Kidney glomerular epithelial cell (primary cell): ENCODE results near the gene ZNF597.

Experiments
- DNase-seq: peaks from one replicate; lab custom pipeline; 2025; lab: John Stamatoyannopoulos, UW

ZNF597 gene

GRCh38 chr16:3443108-3444031, at the start of gene ZNF597, which contains the start of gene NAA60:
Gene ZNF597 (minus strand): TSS chr16:3443504. CDS start chr16:3443153, 351 bp downstream.
Gene NAA60 (plus strand): TSS chr16:3443680. CDS start chr16:3476228, 32,548 bp downstream.
- peak; percentile 72 for DNase-seq

DNA sequence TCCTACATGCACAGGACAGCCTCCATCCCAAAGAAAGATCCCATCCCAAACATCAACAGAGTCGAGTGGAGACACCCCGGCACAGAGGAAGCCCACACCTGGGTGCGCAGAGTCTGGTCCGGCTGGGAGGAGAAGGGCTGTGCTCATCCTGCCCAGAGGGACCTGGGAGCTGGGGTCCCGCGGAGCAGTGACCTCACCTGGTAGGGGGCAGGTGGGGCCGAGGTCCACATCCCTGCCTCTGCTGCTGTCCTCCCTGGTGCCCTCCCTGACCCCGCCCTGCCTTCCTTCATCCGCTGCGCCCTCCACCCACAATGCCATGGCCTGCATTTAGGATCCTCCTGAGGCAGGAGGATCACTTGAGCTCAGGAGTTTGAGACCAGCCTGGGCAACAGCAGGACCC, 49.1 kb upstream of the ZNF597 start:
- no peak for DNase-seq

DNA sequence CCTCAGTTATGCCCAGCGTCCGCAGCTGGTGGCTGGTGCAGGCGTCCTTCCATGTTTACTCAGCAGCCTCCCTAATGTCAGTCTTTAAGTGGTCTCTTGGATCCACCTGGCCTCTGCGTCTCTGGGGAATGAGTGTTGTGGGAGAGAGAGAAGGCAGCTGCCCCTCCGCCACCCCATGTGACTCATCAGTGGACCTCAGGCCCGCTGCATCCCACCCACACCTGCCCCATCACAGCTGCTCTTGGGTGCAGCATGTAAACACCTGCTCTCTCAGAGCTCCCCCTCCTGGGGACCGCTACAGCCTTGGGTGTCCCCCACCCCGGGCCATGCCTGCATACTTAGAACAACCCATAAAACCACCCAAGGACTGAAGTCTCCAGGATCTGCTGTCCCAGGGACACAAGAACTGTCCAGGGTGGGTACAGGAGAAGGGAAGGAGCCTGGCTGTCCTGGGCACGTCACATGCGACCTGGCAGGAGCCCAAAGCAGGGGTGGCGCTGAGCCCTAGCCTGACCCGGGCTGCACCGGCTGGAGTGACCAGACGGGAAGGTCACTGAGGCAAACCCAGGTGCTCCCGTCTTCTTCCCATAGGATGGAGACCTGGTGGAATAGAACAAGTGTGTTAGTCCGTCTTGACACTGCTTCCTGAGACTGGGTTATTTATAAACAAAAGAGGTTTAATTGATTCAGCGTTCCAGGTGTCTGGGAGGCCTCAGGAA, 47.8 kb upstream of the ZNF597 start:
- DNase-seq = no peak

DNA sequence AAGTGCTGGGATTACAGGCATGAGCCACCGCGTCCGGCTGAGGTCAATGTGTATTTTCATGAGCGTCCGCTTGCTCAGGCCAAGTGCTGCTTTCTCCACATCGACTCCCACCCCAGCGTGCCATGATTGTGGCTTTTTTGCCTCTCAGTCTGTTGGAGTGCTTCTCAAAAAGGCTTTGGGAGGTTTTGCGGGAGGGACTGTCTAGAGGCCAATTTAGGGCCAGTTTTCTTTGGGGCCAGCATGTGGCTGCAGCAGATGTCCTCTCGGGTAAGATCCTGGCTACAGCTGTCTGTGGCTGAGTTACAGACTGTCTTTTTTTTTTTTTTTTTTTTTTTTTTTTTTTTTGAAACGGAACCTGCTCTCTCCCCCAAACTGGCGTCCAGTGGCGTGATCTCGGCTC, 45.5 kb upstream of the ZNF597 start:
- DNase-seq = no peak

- no peak for DNase-seq
These were observed 44.5 kb upstream of the ZNF597 start for GRCh38 chr16:3487521-3488410.

GRCh38 chr16:3486506-3487215, 43.4 kb upstream of the ZNF597 start:
- no peak for DNase-seq

DNA sequence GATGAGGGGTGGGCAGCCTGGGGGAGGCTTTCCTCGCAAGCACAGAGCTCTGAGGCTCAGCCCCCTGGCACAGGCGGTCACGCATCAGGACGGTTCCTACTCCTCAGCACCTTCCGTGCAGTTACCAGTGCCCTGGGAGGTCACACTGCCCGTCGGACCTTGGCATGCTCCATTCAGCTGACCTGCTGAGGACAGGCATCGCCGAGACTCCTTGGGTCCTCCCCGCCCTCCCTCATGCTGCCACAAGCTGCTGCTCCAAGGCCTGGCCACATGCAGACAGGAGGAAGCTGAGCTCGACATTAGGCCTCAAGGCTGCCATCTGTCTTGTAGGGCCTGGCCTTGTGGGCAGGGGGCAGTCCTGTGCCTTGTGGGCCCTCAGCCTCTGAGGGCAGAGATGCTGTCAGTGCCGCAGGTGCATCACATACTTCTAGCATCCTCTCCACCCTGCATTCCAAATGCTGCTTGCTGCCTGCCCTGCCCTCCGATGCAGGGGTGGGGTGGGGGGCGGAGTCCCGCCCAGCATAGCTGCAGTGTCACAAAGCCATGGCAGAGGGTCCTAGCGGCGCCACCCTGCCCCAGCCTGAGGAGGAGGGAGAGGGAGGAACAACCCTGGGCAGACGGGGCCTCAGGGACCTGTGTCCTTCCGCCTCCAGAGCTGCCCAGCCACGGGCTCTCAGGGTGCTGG, 42.7 kb upstream of the ZNF597 start:
- no peak for DNase-seq

DNA sequence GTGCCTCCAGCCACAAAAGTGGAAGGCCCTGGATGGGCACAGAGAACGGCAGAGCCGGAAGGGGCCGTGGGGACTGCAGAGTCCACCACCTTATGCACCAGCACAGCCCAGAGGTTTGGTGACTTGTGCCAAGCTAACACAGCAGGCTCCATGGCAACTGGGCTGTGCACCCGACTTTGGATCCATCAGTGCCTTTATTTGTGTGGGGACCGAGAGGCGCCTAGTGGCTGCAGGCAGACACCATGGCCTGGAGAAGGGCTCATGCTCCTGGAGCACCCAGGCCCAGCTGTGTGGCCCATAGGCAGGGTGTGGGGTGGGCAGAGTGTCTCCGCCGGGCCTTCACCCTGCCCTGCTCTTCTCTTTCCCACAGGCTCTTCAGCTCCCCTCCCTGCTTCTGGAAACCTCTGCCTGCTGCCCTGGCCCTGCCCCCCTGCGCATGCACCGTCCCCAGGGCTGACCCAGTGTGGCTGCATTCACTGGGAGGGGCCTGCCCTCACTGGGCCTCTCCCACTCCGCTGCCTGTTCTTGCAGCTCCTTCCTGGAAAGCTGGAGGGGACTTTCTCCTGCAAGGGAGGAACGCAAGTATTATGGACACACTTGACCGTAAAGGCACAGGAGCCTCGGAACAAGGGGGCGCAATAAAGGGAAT, 41.9 kb upstream of the ZNF597 start:
- no peak for DNase-seq

DNA sequence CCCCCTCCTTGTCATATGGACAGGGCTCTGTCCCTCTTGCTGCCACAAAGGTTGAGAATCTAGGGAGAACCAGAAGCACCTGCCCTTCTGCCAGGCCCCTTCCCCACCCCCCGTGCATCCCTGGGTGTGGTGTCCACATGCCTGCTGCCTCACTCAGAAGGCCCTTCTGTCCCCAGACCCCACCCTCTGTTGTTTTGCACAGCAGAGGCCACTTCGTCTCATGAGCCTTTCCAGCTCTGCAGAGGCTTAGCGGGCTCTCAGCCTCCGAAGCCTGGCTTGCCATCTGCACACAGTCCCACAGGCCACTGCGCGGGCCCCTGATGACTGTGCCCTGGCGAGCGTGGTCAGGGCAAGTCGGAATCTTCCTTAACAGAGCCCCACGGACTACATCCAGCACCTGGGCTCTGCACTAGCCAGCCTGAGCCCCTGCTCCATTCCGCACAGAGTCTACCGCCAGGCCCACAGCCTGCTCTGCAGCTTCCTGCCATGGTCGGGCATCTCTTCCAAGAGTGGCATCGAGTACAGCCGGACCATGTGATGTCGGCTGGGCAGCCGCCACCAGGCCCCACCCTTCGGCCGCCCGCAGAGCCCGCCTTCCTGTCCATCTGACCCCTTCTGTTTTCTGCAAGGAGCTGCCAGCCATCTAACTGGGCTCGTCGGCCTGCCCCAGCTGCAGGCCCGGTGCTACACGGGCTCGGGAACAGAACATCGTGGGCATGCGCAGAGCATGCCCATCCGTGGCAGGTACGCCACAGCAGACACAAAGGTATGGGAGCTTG, 41.2 kb upstream of the ZNF597 start:
- DNase-seq = no peak

DNA sequence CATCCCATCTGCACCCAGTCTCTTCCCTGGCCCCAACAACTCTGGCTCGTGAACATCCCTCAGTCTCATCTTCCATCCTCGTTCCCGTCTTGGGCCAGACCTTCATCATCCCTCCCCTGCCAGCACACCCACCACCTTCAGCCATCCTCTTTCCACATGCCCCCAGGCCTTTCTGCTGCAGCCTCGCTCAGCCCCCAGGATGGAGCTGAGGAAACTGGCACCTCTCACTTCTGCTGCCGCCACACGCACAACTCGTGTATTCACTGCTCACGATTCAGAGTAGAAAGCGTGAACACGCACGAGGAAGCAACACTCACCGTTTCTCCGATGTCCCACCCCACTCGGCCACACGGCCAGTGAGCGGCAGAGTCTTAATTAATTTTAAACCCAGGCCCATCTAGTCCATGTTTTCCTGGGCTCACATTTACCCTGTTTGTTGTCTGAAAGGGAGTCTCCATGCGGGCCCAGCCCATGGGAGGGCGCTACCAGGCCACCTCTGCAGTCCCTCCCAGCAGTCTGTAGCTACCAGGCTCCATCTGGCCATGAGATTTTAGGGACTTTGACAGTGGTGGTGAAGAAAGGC, 39.4 kb upstream of the ZNF597 start:
- no peak for DNase-seq

- DNase-seq = no peak
These were observed 38.7 kb upstream of the ZNF597 start for GRCh38 chr16:3481696-3482658.

DNA sequence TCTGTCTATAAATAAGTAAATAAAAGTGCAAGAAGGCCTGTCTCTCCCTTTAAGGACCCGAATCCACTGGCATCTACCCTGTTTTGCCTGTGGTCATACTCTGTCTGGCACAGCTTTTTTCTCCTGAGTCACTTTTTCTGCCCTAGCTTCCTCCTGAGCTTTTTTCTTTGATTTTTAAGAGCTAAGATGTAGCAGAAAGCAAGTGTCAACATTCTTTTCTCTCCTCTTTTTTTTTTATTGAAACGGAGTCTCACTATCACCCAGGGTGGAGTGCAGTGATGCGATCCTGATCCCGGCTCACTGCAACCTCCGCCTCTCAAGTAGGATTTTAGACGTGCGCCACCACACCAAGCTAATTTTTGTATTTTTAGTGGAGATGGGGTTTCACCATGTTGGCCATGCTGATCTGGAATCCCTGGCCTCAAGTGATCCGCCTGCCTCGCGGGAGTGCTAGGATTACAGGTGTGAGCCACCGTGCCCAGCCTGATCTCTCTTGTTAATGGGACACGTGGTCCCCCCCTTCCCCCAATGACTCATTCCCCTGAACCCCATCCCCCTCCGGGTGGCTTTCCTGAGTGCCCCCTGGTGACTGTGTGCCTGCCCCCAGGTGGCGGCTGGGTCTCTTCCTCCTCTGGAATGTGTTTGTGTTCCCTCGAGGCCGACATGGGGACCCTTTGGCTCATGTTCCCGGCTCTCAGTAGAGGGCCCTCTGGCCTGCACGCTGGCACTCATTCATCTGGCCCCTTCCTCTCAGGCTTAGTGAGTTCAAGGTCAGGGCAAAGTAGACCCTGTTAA, 37.8 kb upstream of the ZNF597 start:
- no peak for DNase-seq

- DNase-seq = no peak
These were observed 36.4 kb upstream of the ZNF597 start for GRCh38 chr16:3479654-3480216.

- no peak for DNase-seq
These were observed 35.1 kb upstream of the ZNF597 start for GRCh38 chr16:3478242-3478925.

- no peak for DNase-seq
These were observed 33.1 kb upstream of the ZNF597 start for GRCh38 chr16:3476409-3476808.
